Kidney epithelial cell (primary cell): Measurements from ENCODE around the gene CSTF2T. TPM values are rescaled to one million over a fixed set of nuclear protein-coding genes. Genes with fewer than 3 reads are reported as not detected.
A peak's percentile ranks its signal among the peaks of the same experiment; 100 is the strongest.

Source experiments
- DNase-seq: peaks from one replicate; pipeline ENCODE4 v3.0.0-alpha.2; 2010; ENCODE audit warnings: low read depth
- H3K27me3 ChIP-seq: 2 replicates; pipeline ENCODE4 v1.6.0; 2011; ENCODE audit warnings: low read length; ENCODE audit not compliant: control insufficient read depth, insufficient read depth
- H3K36me3 ChIP-seq: 2 replicates; pipeline ENCODE4 v1.5.1; 2011; ENCODE audit warnings: low read length; ENCODE audit not compliant: control insufficient read depth, insufficient read depth
- H3K4me3 ChIP-seq: 2 replicates; pipeline ENCODE4 v1.5.1; 2011; ENCODE audit warnings: low read depth, mild to moderate bottlenecking, control low read depth, low read length
- total RNA-seq: library from RNA; depleted of rRNA; stranded (reverse); fragments of >200 nt; gene quantifications from 2 replicates; pipeline ENCODE4 v1.2.3, GENCODE V29; 2015
- TF ChIP-seq, protein P1 (sequence below): IDR thresholded peaks from 2 replicates; pipeline ENCODE4 v1.5.1; 2011; ENCODE audit warnings: mild to moderate bottlenecking, moderate library complexity, low read length, control low read depth, inconsistent platforms; ENCODE audit not compliant: insufficient read depth, poor library complexity, severe bottlenecking

Gene CSTF2T, protein sequence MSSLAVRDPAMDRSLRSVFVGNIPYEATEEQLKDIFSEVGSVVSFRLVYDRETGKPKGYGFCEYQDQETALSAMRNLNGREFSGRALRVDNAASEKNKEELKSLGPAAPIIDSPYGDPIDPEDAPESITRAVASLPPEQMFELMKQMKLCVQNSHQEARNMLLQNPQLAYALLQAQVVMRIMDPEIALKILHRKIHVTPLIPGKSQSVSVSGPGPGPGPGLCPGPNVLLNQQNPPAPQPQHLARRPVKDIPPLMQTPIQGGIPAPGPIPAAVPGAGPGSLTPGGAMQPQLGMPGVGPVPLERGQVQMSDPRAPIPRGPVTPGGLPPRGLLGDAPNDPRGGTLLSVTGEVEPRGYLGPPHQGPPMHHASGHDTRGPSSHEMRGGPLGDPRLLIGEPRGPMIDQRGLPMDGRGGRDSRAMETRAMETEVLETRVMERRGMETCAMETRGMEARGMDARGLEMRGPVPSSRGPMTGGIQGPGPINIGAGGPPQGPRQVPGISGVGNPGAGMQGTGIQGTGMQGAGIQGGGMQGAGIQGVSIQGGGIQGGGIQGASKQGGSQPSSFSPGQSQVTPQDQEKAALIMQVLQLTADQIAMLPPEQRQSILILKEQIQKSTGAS
- total RNA-seq: 22.9 and 24.8 TPM in 2 replicates

DNA sequence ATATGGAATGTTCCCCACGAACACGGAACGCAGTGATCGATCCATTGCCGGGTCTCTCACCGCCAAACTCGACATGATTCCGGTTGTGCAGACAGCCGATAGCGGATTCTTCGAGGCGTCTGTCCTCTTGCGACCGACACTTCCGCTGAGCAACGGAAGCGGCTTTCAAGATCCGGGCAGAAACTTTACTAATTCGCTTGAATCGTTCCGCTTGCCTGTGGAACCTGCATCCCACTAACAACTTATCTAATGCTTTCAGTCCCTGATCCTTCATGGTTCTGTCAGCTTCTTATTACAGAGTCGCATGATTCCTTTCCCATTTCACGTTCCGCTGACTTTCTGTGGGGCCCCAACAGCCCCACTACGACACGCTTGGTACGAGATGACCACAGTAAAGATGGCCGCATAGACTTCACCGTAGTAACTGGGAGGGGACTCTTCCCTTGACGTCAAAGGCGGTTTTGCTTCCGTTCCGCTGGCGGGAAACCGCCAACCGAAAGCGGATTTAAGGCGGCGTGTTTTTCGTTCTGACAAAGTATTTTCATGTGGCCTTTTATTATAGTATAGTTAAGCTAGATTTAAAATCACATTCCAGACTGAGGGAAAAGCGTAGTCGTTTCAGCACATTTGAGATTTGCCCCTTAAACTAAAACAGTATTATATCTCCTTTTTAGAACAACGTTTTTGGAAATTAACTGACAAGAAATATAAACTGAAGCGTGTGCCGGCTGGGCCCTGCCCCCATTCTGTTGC is at the start of gene CSTF2T:
TSS of gene CSTF2T (minus strand) at position 121 of the 753 bp plus-strand sequence. CDS start at position 75, 46 bp downstream.
- Histone ChIP-seq H3K4me3 (peak within 1 kb of the TSS; percentile 89), H3K27me3 (no peaks in the 10 kb centered on the region), H3K36me3 (peaks cover 1% of the 10 kb centered on the region)
- peak; percentile 63 for DNase-seq
- TF ChIP-seq, protein P1, sequence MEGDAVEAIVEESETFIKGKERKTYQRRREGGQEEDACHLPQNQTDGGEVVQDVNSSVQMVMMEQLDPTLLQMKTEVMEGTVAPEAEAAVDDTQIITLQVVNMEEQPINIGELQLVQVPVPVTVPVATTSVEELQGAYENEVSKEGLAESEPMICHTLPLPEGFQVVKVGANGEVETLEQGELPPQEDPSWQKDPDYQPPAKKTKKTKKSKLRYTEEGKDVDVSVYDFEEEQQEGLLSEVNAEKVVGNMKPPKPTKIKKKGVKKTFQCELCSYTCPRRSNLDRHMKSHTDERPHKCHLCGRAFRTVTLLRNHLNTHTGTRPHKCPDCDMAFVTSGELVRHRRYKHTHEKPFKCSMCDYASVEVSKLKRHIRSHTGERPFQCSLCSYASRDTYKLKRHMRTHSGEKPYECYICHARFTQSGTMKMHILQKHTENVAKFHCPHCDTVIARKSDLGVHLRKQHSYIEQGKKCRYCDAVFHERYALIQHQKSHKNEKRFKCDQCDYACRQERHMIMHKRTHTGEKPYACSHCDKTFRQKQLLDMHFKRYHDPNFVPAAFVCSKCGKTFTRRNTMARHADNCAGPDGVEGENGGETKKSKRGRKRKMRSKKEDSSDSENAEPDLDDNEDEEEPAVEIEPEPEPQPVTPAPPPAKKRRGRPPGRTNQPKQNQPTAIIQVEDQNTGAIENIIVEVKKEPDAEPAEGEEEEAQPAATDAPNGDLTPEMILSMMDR: no peak

DNA sequence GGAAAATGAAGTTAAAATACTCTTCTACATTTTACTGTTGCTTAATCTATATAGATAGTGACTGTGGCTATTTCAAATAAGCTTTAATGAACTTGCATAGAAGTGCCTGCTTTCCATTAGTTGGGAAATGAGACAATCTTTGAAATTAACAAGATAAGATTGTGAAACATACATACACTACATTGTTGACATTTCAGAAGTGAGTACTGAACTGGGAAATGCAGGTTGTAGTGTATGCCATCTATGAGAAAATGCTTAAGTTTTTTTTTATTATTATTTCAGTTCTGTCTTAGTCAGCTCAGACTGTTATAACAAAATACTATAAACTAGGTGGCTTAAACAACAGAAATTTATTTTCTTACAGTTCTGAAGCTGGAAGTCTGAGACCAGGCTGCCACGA is 49.6 kb upstream of the CSTF2T start:
- no peak for DNase-seq
- TF ChIP-seq, protein P1: no peak
- Histone ChIP-seq H3K27me3 (no peaks in the 10 kb centered on the region), H3K36me3 (no peaks in the 10 kb centered on the region), H3K4me3 (no peak overlapping the region)

DNA sequence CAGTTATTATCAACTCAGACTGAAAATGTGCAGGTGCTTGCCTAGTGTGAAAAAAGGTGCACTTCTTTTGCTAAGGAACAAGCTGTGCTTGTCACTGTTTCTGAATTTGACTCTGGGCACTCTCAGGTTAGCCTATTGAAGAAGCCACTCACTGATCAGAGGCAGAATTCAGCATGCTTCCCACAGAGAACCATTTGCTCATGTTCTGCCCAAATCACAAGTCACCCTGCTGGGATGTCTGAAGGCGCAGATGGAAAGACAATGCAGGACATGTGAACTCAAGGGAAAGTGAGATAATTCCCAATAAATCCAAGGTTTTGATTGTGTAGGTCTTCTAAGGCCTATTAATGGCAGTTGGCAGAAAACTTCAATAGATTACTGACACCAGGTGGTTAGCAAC is 47.8 kb upstream of the CSTF2T start:
- Histone ChIP-seq H3K27me3 (no peaks in the 10 kb centered on the region), H3K4me3 (no peak overlapping the region), H3K36me3 (no peaks in the 10 kb centered on the region)
- no peak for DNase-seq
- TF ChIP-seq, protein P1: no peak

DNA sequence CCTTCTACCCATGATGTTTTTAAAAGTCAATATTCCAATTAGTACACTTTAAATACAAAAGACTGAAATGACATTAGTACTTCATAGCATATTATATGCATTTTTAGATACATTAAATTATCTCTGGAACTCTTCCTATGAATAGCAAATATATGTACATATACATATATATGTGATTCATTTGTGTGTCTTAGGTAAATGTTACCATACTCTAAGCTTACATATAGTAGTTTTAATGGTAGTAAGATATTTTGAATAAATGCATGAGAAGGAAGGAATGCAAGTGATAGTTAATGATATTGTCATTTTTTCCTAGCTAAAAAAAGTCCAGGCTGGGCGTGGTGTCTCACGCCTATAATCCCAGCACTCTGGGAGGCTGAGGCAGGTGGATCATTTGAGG is 46.0 kb upstream of the CSTF2T start:
- DNase-seq: no peak
- TF ChIP-seq, protein P1: no peak
- Histone ChIP-seq H3K36me3 (no peaks in the 10 kb centered on the region), H3K27me3 (no peaks in the 10 kb centered on the region), H3K4me3 (no peak overlapping the region)

DNA sequence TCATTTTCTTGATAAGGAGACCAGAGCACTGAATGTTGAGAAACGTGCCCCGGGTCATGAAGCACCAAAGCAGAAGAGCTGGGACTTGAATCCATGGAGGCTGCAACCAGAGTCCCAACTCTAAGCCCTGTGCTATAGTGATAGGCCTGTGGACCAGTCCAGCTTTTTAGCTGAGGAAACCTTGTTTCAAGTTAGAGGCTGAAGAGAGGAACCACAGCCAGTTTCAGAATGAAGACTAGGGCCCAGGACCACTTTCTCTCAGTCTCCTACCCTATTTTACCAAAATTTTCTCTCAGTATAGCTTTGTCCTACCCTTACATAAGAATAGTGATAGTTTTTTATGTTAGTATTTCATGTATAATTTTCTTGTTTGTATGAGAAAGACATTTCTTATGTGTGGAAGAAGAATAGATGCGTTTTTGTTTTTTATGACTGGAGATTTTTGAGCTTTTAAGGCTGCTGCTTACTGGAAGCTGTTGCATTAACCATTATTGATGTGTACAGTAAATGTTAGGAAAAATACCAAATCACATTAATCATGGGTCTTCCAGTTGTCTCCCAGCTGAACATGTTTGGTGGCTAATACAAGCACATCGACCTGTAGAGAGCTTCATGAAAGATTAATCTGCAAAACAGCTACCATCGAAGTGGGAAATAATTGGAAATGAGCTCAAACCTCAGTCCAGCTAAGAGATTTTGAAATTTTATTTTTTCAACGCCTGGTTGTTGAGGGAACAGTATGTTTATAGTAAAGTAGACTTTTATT is 45.0 kb upstream of the CSTF2T start:
- no peak for DNase-seq
- TF ChIP-seq, protein P1: no peak
- Histone ChIP-seq H3K27me3 (no peaks in the 10 kb centered on the region), H3K4me3 (no peak overlapping the region), H3K36me3 (no peaks in the 10 kb centered on the region)
